COLO668 (cell line): Measurements from ENCODE around the gene JAKMIP1.

Experiments used
- DNase-seq: peaks from one replicate; lab custom pipeline; 2025; ENCODE audit not compliant: unreplicated experiment; lab: John Stamatoyannopoulos, UW

JAKMIP1 gene

DNA sequence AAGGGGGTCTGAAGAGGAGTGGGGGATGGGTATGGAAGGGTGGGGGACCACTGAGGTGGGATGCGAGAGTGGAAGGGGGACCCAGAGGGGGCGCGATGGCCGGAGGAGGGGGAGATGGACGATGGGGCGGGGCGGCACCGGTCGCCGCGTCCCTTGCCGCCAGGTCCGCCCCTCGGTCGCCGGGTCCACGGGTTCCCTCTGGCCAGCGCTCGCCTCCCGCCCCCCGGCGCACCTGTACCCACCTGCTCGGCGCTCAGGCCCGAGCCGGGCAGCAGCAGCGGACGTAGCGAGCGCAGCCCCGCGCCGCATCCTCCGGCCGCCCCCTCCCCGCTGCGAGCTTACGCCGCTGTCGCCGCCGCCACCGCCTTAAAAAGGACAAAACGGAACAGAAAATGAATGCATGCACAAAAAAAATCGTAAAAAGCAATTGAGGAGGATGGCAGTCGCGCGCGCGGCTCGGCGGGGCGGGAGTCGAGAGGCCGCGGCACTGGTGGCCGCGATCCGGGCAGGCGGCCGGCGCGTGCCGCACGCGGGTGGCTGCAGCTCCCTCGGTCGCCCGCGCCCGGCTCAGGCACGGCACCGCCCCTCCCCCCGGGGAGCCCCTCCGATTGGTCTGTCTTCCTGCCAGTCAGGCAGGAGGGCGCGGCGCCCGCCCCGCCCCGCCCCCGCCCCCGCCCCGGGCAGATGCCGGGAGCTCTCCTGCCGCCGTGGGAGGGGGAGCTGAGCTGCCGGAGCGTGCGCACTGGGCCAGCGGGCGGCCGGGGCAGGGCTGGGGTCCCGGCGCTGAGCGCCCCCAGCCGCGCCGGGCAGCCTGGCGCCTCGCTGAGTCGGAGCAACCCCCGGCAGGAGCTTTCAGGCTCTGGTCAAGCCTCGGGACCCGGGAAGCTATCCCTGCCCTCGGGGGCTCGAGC is at the start of gene JAKMIP1:
TSS of gene JAKMIP1 (minus strand) at position 539 of the 911 bp plus-strand sequence. CDS start 87,699 bp downstream, outside the sequence.
- peak; percentile 91 for DNase-seq

DNA sequence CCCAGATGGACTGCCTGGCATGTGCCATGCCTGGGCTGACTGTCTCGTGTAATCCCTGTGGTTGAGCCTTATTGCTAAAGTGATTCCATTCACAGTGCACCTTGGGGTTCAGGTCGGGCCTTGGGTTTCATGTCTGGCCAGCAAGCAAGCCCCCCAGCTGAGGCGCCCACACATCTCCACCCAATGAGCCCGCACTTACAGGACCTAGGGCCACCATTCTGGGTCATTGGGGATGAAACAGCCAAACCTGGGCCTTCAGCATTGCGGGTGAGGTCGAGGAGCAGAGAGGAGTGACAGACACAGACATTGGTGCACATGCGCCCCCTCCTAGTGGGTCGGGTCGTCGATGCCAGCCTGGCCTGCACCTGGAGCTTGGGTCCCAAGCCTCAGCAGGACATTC is 48.0 kb upstream of the JAKMIP1 start:
- no peak for DNase-seq

DNA sequence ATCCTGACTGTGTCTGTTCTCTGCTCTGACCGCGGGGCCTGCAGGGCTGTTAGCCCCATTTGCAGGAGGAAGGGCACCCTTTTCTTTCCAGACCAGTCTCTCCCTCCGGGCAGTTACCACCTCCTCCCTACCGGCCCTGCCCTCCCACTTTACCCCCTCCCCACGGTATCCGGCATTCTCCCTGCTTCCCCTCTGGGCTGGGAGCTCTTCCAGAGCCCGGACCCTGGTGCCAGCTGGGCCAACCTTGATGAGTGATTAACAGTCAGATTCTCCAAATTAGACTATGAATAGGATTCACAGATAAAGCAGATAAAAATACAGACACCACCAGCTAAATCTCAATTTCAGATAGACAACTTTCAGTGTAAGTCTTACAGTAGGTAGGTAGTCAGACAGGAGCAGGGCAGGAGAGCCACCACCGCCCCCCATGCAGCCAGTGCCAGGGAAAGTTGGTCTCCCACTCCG is 45.9 kb upstream of the JAKMIP1 start:
- DNase-seq, result no peak

DNA sequence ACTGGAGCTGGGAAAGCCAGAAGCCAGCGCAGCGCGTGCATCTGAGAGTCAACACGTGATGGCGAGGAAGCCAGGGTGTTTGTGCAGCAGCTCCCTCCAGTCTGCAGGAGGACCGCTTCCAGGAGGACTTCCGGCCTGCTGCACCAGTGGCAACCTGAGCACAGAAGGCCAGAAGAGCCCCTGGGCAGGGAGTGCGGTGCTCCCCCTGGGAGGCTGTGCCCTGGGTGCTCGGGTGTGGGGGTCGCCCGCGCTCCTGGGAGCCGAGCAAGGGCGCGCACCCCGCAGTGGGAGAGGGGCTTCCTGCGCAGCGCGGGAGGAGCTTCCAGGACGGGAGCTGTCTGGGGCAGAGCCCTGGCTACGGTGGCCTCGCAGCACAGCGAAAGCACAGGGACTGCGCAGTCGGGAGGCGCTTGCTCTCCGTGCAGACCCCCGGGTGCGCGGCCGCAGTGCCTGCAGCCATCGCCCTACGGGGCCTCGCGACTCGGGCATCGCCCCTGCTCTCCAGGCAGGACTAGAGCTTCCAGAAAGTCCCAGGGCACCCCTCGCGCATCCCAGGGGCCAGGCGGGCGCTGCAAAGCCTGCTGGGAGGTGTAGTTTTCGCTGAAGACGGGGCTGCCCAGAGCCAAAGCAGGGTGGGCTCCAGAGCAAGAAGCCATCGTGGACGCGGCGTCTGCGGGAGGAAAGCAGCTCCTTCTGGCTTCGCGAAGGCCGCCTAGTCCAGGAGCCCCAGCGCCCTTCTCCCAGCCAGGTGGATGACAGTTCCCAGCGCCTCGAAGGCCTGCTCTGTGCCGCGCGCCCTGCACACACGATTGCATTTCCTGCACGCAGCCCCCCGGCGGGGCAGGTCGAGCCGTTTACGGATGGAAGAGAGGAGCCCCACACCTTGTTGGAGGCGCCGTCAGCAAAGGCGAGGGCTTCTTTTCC is 45.2 kb upstream of the JAKMIP1 start:
- no peak for DNase-seq

DNA sequence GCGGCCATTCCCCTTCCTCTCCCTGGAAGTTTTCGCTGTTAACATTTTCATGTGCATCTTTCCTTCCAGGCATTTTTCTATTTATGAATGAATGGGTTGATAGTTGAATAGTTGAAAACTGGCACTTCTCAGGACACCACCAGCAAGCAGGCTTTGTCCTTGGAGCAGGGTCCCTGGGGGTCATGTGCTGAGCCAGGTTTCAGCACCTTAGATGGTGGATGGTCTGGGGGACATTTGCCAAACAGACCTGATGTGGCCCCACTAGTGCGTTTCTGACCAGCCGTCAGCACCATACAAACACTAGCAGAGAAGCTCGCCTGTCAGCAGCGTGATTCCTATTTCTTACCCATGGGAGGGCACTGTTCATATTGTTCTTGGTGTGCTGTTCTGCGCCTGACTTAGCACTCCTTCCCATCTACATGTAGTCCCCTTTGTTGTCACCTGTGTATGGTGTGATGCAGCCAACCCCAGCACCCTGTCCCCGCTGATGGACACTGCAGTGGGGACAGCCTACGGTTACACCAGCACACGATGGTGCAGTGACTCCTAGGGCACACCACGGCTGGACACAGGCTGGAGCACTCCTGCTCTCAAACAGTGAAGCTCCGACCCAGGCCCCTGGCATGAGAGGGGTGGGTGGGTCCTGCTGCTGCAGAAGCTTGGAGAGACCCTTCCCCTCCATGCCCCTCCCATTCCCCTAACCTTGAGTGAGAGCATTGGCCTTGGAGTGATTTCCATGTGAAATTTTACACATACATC is 42.1 kb upstream of the JAKMIP1 start:
- no peak for DNase-seq

DNA sequence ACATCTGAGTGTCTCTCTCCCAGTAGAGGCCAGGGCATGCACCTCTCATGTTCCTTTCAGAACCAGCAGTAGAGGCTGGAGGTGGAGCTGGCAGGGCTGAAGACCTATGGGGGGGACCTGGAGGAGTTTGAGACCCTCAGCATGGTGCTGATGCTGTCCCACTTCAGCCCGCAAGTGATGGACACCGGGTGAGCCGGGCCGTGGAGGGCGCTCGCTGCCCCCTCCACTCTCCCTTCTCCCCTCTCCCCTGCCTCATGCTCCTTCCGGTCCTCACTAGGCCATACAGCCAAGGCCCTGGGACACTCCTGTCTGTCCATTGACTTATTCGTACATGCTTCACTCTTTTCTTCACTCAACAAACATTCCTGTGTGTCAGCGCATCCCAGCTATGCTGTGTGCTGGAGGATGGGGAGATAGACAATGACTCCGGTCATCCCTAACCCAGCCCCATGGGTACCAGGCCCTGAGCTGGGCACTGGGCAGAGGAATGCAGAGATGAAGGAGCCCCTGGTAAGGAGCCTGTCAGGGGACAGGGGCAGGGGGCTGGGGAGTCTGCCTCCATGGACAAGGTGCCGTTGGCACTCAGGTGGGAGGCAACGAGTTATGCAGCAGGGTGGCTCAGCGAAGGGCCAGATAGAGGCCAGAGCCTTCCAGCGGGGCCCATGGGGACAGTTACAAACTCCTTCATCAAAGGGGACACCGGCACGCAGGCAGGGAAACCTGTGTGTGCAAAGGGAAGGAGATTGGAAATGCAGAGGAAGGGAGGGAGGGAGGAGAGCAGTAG is 40.9 kb upstream of the JAKMIP1 start:
- DNase-seq, result no peak

DNA sequence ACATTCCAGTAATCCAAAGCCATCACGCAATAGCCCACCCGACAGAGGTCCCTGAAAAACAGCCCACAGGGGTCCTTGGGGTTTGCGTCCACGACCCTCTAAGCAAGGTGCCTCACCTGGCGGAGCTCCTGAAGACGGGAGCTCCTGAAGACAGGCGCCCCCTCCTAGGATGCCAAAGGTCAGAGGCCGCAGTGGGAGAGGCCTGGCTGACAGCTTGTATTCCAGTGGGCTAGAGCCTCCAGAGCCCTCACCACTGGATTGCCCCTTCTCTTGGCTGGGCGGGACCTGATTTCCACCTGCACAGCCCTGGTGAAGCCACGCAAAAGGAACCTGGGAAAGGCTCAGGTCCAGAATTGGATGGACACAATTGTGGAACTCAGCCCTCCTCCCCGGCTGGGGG is 39.6 kb upstream of the JAKMIP1 start:
- DNase-seq, result no peak

DNA sequence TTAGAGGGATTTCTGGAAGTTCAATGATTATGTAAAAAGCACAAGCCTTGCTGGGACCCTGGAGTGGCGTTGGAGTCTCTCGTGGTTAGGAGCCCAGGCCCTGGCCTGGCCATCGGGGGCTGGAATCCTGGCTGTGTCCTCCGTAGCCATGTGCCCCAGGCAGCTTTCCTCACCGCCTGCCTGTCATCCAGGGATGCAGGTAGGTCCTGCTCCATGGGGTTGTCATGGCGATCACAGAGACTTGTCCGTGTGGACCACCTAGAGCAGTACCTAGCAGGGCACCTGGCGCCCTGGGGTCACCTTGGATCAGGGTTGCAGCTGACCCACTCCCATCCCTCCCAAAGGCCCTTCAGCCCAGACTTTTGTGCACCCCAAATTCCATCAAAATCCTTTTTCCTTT is 39.1 kb upstream of the JAKMIP1 start:
- DNase-seq, result no peak

DNA sequence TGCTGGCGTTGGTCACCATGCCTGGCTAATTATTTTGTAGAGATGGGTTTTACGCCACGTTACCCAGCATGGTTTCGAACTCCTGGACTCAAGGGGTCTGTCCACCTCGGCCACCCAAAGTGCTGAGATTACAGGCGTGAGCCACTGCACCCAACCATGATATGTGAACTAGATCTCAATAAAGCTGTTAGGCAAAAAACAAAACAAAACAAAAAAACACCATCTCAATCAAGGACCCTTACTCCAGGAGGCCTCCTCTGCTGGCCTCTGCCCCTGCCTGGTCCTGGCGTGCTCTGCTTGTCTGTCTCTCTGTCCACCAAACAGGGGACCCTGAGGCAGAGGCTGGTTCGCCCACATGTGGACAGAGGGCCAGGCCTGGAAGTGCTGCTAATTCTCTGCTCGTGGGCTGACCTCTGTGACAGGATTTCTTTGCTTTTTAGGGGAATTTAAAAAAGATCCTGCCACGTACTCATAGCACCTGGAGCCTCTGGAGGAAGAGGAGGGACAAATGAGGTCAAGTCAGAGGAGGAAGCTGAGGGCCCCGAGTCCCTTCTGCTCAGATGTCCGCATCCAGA is 36.6 kb upstream of the JAKMIP1 start:
- no peak for DNase-seq

DNA sequence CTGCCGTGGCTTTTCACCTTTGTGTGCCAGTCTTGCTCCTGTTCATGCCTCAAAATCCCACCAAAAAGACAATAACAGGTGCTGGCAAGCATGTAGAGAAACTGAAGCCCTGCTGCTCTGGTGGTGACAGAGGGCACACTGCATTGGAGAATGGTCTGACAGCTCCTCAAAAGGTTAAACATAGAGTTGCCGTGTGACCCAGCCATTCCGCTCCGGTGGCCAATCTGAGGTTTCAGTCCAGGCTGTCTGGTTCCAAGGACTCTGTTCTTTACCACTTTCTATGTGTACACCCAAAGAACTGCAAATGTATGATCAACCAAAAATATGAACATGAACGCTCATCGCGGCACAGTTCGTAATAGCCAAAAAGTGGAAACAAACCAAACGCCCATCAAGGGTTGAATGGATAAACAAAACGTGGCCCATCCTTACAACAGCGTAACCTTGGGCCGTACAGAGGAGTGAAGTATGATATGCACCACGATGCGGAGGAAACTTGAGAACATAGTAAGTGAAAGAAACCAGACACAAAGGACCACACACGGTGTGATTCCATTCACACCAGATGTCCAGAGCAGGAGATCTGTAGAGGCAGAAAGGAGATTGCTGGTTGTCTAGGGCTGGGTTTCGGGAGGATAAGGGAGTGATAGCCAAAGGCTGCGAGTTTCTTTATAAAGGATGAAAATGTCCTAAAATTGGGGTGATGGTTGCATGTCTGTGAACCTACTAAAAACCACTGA is 35.7 kb upstream of the JAKMIP1 start:
- DNase-seq, result no peak

DNA sequence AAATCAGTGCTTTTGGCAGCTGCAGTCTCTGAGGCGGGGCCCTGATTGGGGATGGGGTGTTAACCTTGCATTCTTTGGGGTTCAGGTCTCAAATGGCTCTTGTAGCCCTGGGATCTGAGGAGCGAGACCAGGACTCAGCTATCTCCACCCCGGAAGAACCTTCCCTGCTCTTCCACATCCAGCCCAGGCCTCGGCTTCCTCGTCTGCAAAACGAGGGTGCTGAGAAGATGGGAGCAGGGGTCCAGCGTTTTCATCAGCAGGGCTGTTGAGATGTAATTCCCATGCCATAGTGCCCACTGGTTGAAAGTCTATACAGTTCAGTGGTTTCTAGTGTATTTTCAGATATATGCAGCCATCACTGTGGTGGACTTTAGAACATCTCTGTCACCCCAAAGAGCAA is 34.7 kb upstream of the JAKMIP1 start:
- no peak for DNase-seq

DNA sequence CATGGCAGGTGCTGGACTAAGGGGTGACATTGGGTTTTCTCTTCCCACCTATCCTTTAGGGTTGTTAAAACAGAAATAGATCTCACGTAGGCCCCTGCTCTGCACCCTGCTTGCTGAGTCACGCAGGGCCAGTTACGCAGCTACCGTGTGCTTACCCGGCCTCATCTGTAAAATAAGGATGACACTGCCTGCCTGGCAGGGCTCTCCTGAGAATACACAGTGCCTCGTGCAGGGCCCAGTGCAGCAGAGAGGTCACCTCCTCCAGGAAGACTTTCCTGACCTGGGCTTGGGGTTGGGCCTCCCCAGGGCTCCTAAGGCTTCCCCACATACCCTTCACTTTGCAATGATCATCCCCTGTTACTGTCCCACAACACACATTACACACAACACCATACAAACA is 33.6 kb upstream of the JAKMIP1 start:
- no peak for DNase-seq

DNA sequence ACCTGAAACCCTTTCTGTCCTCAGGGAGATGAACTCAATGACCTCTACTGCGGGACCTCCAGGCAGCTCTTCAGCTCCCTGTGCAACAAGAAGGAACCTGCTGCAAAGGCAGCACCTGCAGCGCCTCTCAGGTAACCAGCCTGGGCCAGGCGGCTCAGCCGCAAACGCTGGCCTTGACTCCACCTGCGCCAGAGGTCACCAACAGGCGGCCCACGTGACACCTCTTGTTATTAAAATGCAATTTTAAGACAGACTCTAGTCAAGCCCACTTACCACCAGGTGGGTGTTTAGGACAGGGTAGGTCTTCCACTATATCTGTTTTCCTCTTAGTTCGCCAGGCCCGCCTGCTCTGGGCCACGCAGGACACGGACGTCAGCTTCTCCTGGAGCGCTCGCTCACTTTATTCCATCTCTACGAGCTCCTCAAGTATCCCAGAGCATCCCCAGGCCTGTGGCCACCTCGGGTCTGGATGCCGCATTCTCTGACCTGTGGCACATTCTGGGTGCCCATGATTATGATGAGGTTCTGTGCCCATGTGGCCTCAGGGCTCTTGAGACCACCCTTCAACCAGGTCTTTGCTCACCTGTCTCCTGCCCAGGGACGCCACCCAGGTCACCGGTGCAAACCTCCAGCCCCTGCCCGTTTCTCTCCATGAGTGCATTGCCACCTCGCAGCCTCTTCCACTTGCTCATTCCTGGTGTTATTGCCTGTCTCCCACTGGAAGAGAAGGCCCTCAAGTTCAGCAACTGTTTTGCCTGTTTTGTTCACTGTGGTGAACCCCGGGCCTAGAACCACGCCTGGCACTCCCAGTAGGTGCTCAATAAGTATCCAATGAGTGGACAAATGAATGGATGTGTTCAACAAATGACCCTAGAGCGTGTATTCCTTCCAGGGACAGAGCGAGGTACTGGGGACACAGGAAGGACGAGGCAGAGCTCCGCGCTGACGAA is 32.8 kb upstream of the JAKMIP1 start:
- no peak for DNase-seq

DNA sequence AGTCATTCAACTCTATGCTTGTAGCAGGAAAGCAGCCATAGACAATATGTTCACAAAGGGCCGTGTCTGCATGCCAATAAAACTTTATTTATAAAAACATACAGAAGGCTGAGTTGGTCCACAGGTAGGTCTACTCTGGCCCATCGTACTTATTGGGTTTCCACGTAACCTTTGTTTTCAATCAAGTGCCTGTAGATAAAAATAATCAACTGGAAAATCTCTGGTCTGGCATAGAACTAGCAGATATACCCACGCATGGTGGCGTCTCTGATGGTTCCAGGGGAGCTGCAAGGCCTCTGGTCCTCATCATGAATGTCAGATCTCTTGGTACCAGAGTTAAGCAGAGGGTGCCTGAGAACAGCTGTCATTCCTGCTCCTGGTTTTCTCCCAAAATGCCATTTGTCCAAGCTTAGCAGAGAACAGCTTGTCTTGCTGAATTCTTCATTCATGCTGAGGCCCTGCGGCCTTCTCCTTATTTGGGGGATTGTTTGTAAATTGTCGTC is 31.4 kb upstream of the JAKMIP1 start:
- no peak for DNase-seq

DNA sequence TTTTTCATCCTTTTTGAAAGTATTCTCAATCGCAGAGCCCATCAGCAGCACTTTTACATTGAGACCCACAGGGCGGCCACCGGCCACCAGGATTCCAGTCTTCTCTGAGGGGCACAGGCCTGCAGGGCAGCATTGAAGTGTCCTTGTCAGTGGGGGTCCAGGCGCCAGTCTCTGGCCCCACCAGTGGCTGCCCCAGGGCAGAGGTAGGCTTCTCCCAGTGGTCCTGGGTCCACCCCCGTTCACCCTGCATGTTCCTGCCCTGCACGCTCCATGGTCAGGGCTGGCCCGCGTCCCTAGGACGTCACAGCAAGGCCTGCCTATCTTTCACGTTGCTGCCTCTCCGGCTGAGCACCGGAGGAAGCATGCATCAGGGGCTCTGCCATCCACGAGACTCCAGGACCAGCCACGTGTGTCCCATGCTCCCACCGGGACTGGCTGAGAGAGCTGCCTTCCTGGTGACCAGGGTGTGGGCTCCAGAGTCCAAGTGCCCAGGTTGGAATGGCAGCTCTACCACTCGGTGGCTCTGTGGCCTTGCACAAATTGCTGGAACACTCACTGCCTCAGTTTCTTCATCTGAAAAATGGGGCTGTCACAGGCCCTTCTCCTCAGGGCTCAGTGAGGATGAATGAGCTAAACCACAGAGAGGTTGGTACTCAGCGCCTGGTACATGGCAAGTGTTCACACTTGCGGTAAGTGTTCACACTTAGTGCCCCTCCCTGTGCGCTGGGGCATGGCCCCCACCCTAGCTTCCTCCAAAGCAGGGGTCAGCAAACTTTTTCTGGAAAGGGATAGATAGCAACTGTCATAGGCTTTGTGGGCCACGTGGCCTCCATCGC is 30.7 kb upstream of the JAKMIP1 start:
- no peak for DNase-seq

DNA sequence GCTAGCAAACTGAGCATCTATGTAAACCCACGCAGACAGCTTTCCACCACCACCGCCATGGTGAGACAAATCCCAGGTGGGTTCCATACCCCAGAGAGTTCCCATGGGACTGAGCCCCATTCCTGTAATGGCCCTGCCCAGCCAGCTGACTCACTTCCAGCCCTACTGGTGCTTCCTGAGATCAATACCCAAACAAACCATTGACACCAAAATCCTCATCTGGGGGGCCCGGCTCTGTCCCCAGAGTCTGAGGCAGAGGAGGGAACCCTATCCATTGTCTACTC is 30.1 kb upstream of the JAKMIP1 start:
- no peak for DNase-seq
